Heart left ventricle (tissue), 13 donors: ENCODE results near the gene RNF130.

Source experiments
- POLR2A ChIP-seq, 2 donors: fragments of 450-650 bp; IDR thresholded peaks; one replicate each; pipeline ENCODE4 v1.6.1; 2017; ENCODE audit warnings: antibody characterized with exemption in 2 of 2, mild to moderate bottlenecking in 2 of 2, moderate library complexity in 2 of 2
- TF ChIP-seq, protein P1 (sequence below), 12 donors: fragments of 200-600 bp; sonication (generic) in 4 of 12; IDR thresholded peaks; one replicate each; pipeline versions ENCODE4 v1.5.0 to v1.8.0; 2018 to 2022; ENCODE audit warnings: antibody characterized with exemption in 12 of 12, mild to moderate bottlenecking in 5 of 12
- donor health status: ischemic (EF 13 %, LVEDD 7.1; RV severe dilation, severe dysfunction).
- donor health status: DM: no; HTN: yes; CAD: no.
- donor health status: DM: no; HTN: no; CAD: no.
- donor health status: ischemic (EF 25% LVEDD 6.9; RV normal size, moderate dysfunction).
- donor health status: ischemic (EF 25% LVEDD 5.7; RV mildly dilated, moderate dysfunction).
- donor health status: ischemic (EF 35%, LVEDD 5.7; RV mildly dilated, moderate dysfunction).
- donor health status: nonischemic (EF 11% LVEDD 7.7; RV severe dilation, severe dysfunction).
- donor health status: DM: yes; HTN: yes; CAD: no.
- donor health status: PGD.
- donor health status: ischemic (EF 29% LVEDD 5.4; RV normal size, mild dysfunction).
- donor health status: nonischemic (EF 23%, LVEDD 6.1; RV moderate dilation, normal function).

DNA sequence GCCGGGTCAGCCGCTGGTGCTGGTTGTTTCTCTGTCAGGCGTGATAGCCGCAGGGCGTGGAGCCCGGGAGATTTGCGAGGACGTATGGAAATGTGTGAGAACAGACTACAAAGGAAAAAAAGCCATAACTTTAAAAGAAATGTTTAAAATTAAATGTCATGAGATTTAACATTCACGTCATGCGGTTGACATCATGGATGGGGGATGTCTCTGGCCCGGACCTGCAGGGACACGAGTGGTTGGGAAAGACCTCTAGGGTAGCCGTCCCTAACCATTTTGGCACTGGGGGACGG lies 643 bp upstream of the RNF130 start:
- TF ChIP-seq, protein P1, sequence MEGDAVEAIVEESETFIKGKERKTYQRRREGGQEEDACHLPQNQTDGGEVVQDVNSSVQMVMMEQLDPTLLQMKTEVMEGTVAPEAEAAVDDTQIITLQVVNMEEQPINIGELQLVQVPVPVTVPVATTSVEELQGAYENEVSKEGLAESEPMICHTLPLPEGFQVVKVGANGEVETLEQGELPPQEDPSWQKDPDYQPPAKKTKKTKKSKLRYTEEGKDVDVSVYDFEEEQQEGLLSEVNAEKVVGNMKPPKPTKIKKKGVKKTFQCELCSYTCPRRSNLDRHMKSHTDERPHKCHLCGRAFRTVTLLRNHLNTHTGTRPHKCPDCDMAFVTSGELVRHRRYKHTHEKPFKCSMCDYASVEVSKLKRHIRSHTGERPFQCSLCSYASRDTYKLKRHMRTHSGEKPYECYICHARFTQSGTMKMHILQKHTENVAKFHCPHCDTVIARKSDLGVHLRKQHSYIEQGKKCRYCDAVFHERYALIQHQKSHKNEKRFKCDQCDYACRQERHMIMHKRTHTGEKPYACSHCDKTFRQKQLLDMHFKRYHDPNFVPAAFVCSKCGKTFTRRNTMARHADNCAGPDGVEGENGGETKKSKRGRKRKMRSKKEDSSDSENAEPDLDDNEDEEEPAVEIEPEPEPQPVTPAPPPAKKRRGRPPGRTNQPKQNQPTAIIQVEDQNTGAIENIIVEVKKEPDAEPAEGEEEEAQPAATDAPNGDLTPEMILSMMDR (IDR thresholded peaks at IDR 0.05) = no peak
- TF ChIP-seq POLR2A (IDR thresholded peaks at IDR 0.05) = no peak
